A549 (cell line): ENCODE measurements around the gene ARL11. TPM values are rescaled to one million over a fixed set of nuclear protein-coding genes. Genes with fewer than 3 reads are reported as not detected.

ENCODE experiments used
- ATAC-seq, 2 experiments: fragments of 200-7000 bp in 1 of 2; fragments of >200 bp in 1 of 2; cut with Nextera tagmentation in 1 of 2; cut with Tn5 transposase in 1 of 2; 3 replicates each; pipeline versions ENCODE4 v1.8.0 to v1.9.1; 2018 to 2020; ENCODE audit warnings: mild to moderate bottlenecking in 1 of 2, moderate library complexity in 1 of 2
- CTCF ChIA-PET: fragments of 300-600 bp; sonication (Branson Sonifier 250); formaldehyde crosslinking; extraction: SDS; loops from one replicate; lab custom pipeline; 2021; ENCODE audit warnings: antibody characterized with exemption, inconsistent platforms; lab: Yijun Ruan, JAX
- POLR2A ChIA-PET: fragments of 350-600 bp; formaldehyde crosslinking; extraction: SDS; loops from one replicate; lab custom pipeline; 2021; ENCODE audit warnings: antibody characterized with exemption, inconsistent platforms; lab: Yijun Ruan, JAX
- DNase-seq, 2 experiments: peaks; one replicate each; pipeline versions ENCODE4 v3.0.0 to v3.0.0-alpha.2; 2011 to 2016; ENCODE audit warnings: low read depth in 1 of 2, low spot score in 1 of 2
- FAIRE-seq: peaks from 2 replicates; lab custom pipeline; 2011; peaks lifted over from hg19 to GRCh38; lab: Jason Lieb, UNC
- H3K27ac ChIP-seq, 2 experiments: fragments of >200 bp; sonication (Bioruptor Twin); formaldehyde crosslinking; 3 replicates each; pipeline ENCODE4 v1.5.1; 2016 to 2017
- H3K4me1 ChIP-seq: fragments of >200 bp; sonication (Bioruptor Twin); formaldehyde crosslinking; 3 replicates; pipeline ENCODE4 v1.6.1; 2016
- H3K4me2 ChIP-seq: fragments of >200 bp; sonication (Bioruptor Twin); formaldehyde crosslinking; 3 replicates; pipeline ENCODE4 v1.6.1; 2016
- H3K4me3 ChIP-seq: fragments of >200 bp; sonication (Bioruptor Twin); formaldehyde crosslinking; 3 replicates; pipeline ENCODE4 v1.5.1; 2016
- H3K9me3 ChIP-seq: fragments of >200 bp; sonication (Bioruptor Twin); formaldehyde crosslinking; 3 replicates; pipeline ENCODE4 v1.6.1; 2016
- CBX2 ChIP-seq: fragments of 200-600 bp; sonication (generic); IDR thresholded peaks from 2 replicates; pipeline ENCODE4 v1.6.1; 2016; ENCODE audit warnings: low read depth, mild to moderate bottlenecking, borderline replicate concordance
- CBX8 ChIP-seq: fragments of 200-600 bp; sonication (generic); IDR thresholded peaks from 2 replicates; pipeline ENCODE4 v1.6.1; 2016
- CHD2 ChIP-seq: fragments of 150-350 bp; IDR thresholded peaks from 2 replicates; pipeline ENCODE4 v1.6.1; 2014; ENCODE audit warnings: low read length; ENCODE audit not compliant: partially characterized antibody
- CHD4 ChIP-seq: fragments of 200-600 bp; sonication (generic); IDR thresholded peaks from 2 replicates; pipeline ENCODE4 v1.6.1; 2016; ENCODE audit warnings: antibody characterized with exemption, mild to moderate bottlenecking, borderline replicate concordance
- FOSB ChIP-seq: fragments of 250-450 bp; sonication (Bioruptor Pico); IDR thresholded peaks from 2 replicates; pipeline ENCODE4 v1.5.0; 2020; ENCODE audit warnings: mild to moderate bottlenecking, moderate library complexity
- FOXS1 ChIP-seq: fragments of 250-450 bp; sonication (Bioruptor Pico); IDR thresholded peaks from 2 replicates; pipeline ENCODE4 v1.5.0; 2020; ENCODE audit warnings: mild to moderate bottlenecking, moderate library complexity
- HDAC2 ChIP-seq: fragments of 200-600 bp; sonication (generic); IDR thresholded peaks from 2 replicates; pipeline ENCODE4 v1.6.1; 2016
- HES2 ChIP-seq: fragments of >200 bp; sonication (Bioruptor Twin); formaldehyde crosslinking; IDR thresholded peaks from 2 replicates; pipeline ENCODE4 v1.6.1; 2016
- HOXA7 ChIP-seq: fragments of 250-450 bp; sonication (Bioruptor Pico); IDR thresholded peaks from 2 replicates; pipeline ENCODE4 v1.5.0; 2020; ENCODE audit warnings: mild to moderate bottlenecking, moderate library complexity
- JUNB ChIP-seq: fragments of >200 bp; sonication (Bioruptor Twin); formaldehyde crosslinking; IDR thresholded peaks from 2 replicates; pipeline ENCODE4 v1.6.1; 2016
- MYC ChIP-seq: IDR thresholded peaks from 2 replicates; pipeline ENCODE4 v1.6.1; 2012; ENCODE audit warnings: mild to moderate bottlenecking, inconsistent platforms, low read length, improper control_type of control experiment, borderline replicate concordance
- RARB ChIP-seq: fragments of 250-450 bp; sonication (Bioruptor Pico); IDR thresholded peaks from 2 replicates; pipeline ENCODE4 v1.8.0; 2021; ENCODE audit warnings: mild to moderate bottlenecking, moderate library complexity
- RFX5 ChIP-seq: fragments of 450-650 bp; IDR thresholded peaks from 2 replicates; pipeline ENCODE4 v1.7.1; 2014; ENCODE audit warnings: antibody characterized with exemption, mild to moderate bottlenecking, moderate library complexity
- RNF2 ChIP-seq: fragments of 200-600 bp; sonication (generic); IDR thresholded peaks from 2 replicates; pipeline ENCODE4 v1.6.1; 2016; ENCODE audit warnings: low read depth, mild to moderate bottlenecking, antibody characterized with exemption, moderate library complexity, borderline replicate concordance
- SMC3 ChIP-seq: fragments of >200 bp; sonication (Bioruptor Twin); formaldehyde crosslinking; IDR thresholded peaks from 3 replicates; pipeline ENCODE4 v1.6.1; 2018; ENCODE audit warnings: inconsistent platforms
- SREBF2 ChIP-seq: fragments of 450-650 bp; IDR thresholded peaks from 2 replicates; pipeline ENCODE4 v1.6.1; 2014; ENCODE audit warnings: mild to moderate bottlenecking, moderate library complexity
- ZSCAN20 ChIP-seq: fragments of 250-450 bp; sonication (Bioruptor Pico); IDR thresholded peaks from 2 replicates; pipeline ENCODE4 v1.8.0; 2022; ENCODE audit warnings: mild to moderate bottlenecking, moderate library complexity
- WGBS: methylation state at CpG from one replicate; pipeline ENCODE4 v1.1.6; 2017; ENCODE audit errors: missing lambda C conversion rate; 5-methylcytosine and 5-hydroxymethylcytosine counted together
- polyA minus RNA-seq: library from RNA; depleted of rRNA, polyadenylated mRNA; stranded (reverse); fragments of >200 nt; gene quantifications from 2 replicates; pipeline ENCODE4 v1.2.3, GENCODE V29; 2011; rRNA and poly(A)+ RNA removed
- polyA plus RNA-seq, 4 experiments: library from polyadenylated mRNA; depleted of rRNA in 3 of 4; stranded (reverse); fragments of >200 nt; fragmentation: RNase III in 1 of 4; extraction: RNeasy Plus Mini Kit Qiagen cat#74134 plus additional on column Dnase treatment in 1 of 4; gene quantifications; 2 replicates in 3 of 4; 3 replicates in 1 of 4; pipeline ENCODE4 v1.2.3, GENCODE V29; 2011 to 2017
- TF ChIP-seq, protein P1 (sequence below): fragments of 150-350 bp; IDR thresholded peaks from 2 replicates; pipeline ENCODE4 v1.6.1; 2014; ENCODE audit warnings: low read depth, mild to moderate bottlenecking, low read length
- TF ChIP-seq, protein P2 (sequence below): fragments of 250-450 bp; sonication (Bioruptor Pico); IDR thresholded peaks from 2 replicates; pipeline ENCODE4 v1.5.0; 2021; ENCODE audit warnings: mild to moderate bottlenecking, moderate library complexity, borderline replicate concordance

The ARL11 gene
- polyA plus RNA-seq (2011; rRNA removed) (not detected in 2 replicates), polyA plus RNA-seq (2017; fragmentation: RNase III; extraction: RNeasy Plus Mini Kit Qiagen cat#74134 plus additional on column Dnase treatment) (not detected in 3 replicates), polyA minus RNA-seq (not detected in 2 replicates)
- polyA plus RNA-seq (2012; cell fraction: cytosol; rRNA removed) = not detected in 2 replicates
- not detected in 2 replicates for polyA plus RNA-seq (2012; cell fraction: nucleus; rRNA removed)

DNA sequence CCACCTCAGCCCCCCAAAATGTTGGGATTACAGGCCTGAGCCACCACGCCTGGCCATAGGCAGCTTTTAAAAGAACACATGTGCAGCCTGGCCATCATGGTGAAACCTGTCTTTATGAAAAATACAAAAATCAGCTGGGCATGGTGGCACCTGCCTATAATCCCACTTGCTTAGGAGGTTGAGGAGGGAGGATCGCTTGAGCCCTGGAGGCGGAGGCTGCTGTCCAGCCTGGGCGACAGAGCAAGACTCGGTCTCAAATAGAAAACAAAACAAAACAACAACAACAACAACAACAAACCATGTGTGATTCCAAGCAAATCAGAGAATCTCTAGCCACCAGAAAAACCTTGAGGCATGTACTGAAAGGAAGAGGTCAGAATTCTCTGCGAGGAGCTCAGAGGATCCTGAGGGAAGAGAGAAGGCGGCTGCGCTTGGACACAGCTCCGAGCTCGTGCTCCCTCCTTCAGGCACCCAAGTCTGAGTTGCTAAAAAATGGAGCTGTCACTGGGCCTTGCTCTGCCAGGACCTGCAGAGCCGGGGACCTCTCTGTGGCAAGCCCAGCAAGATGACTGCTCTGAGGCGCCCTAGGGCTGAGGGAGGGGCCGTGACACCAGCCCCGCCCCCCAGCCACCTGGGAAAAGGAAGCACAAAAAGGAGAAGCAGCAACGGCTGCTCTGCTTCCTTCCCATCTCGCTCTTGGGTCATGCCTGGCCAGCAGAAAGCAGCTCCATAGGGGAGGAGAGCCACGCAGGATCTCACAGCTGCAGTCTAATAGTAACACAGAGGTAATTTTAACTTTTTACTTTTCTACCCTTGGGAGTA is at the start of gene ARL11:
ARL11 (plus strand) TSS at position 677 of the 822 bp plus-strand sequence. CDS start 1,941 bp downstream, outside the sequence.
- ATAC-seq = no peak; a peak in 1 of 6 replicates

GRCh38 chr13:49579501-49579900 is 48.8 kb upstream of the ARL11 start:
- TF ChIP-seq CHD2 = no peak
- no peak for TF ChIP-seq HOXA7 (CRISPR knock-in tag)
- no peak for TF ChIP-seq FOSB (CRISPR knock-in tag)
- TF ChIP-seq HDAC2 = no peak
- no peak for TF ChIP-seq RFX5
- no peak for TF ChIP-seq CHD4
- TF ChIP-seq CBX8 = no peak
- no peak for TF ChIP-seq HES2
- DNase-seq (no peak), ATAC-seq (no peak), FAIRE-seq (no peak)
- WGBS = 100% methylated on average over 3 of the region's 3 CpGs
- H3K4me1 ChIP-seq = 0 out of 3 replicates have a peak, but pooled peaks cover 5% of the 10 kb centered on the region
- no peak overlapping the region for H3K4me3 ChIP-seq
- no peaks in the 10 kb centered on the region for H3K9me3 ChIP-seq
- CTCF ChIA-PET = no interaction called here
- H3K4me2 ChIP-seq = no peak overlapping the region
- POLR2A ChIA-PET = no interaction called here
- H3K27ac ChIP-seq = no peak overlapping the region

More for the DNA sequence above, at the start of gene ARL11:
- no peaks in the 10 kb centered on the region for H3K9me3 ChIP-seq
- POLR2A ChIA-PET = no interaction called here
- no peak within 1 kb of the TSS for H3K4me3 ChIP-seq
- no peak within 1 kb of the TSS for H3K27ac ChIP-seq
- TF ChIP-seq CBX2 (no peak), JUNB (no peak), MYC (no peak), RARB (no peak), FOXS1 (CRISPR knock-in tag) (no peak), SMC3 (no peak), RNF2 (no peak), ZSCAN20 (no peak), SREBF2 (no peak)
- TF ChIP-seq, protein P1, sequence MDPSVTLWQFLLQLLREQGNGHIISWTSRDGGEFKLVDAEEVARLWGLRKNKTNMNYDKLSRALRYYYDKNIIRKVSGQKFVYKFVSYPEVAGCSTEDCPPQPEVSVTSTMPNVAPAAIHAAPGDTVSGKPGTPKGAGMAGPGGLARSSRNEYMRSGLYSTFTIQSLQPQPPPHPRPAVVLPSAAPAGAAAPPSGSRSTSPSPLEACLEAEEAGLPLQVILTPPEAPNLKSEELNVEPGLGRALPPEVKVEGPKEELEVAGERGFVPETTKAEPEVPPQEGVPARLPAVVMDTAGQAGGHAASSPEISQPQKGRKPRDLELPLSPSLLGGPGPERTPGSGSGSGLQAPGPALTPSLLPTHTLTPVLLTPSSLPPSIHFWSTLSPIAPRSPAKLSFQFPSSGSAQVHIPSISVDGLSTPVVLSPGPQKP = no peak
- TF ChIP-seq, protein P2, sequence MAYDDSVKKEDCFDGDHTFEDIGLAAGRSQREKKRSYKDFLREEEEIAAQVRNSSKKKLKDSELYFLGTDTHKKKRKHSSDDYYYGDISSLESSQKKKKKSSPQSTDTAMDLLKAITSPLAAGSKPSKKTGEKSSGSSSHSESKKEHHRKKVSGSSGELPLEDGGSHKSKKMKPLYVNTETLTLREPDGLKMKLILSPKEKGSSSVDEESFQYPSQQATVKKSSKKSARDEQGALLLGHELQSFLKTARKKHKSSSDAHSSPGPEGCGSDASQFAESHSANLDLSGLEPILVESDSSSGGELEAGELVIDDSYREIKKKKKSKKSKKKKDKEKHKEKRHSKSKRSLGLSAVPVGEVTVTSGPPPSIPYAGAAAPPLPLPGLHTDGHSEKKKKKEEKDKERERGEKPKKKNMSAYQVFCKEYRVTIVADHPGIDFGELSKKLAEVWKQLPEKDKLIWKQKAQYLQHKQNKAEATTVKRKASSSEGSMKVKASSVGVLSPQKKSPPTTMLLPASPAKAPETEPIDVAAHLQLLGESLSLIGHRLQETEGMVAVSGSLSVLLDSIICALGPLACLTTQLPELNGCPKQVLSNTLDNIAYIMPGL (CRISPR knock-in tag) = no peak
- TF ChIP-seq, all 56 proteins: peak for 0
- CTCF ChIA-PET = interaction anchor here (0.8 kb wide), 1 partner anchor 21 kb away, joined by 3 read pairs; no protein-coding TSS in a partner anchor
- Histone ChIP-seq H3K4me2 (no peak within 1 kb of the TSS), H3K4me1 (peaks cover 10% of the 10 kb centered on the region; the same call in 2 of the 3 replicates)
- DNase-seq (no peak), FAIRE-seq (no peak)
- WGBS = 77% methylated on average over 14 of the region's 17 CpGs
